Keratinocyte (primary cell): ENCODE measurements around the gene NHP2. TPM values are rescaled to one million over a fixed set of nuclear protein-coding genes. Genes with fewer than 3 reads are reported as not detected.

ENCODE experiments used
- DNase-seq: peaks from one replicate; pipeline ENCODE4 v3.0.0-alpha.2; 2011; ENCODE audit warnings: low read depth, missing footprints, low spot score
- FAIRE-seq: peaks from 2 replicates; lab custom pipeline; 2011; peaks lifted over from hg19 to GRCh38; lab: Jason Lieb, UNC
- H2AFZ ChIP-seq: 2 replicates; pipeline ENCODE4 v1.6.0; 2012; ENCODE audit warnings: low read length, control low read depth, inconsistent platforms; ENCODE audit not compliant: control insufficient read depth
- H3K27ac ChIP-seq: 2 replicates; pipeline ENCODE4 v1.5.1; 2011; ENCODE audit warnings: low read length; ENCODE audit not compliant: control insufficient read depth, insufficient read depth
- H3K27me3 ChIP-seq: 3 replicates; pipeline ENCODE4 v1.6.0; 2011; ENCODE audit warnings: low read length; ENCODE audit not compliant: control insufficient read depth, insufficient read depth; ENCODE audit errors: extremely low read depth
- H3K36me3 ChIP-seq, 2 experiments: 2 replicates in 1 of 2; 3 replicates in 1 of 2; pipeline ENCODE4 v1.5.1; 2011; ENCODE audit warnings: low read length in 2 of 2, mild to moderate bottlenecking in 1 of 2; ENCODE audit not compliant: control insufficient read depth in 2 of 2, insufficient read depth in 2 of 2; ENCODE audit errors: extremely low read depth in 1 of 2
- H3K4me1 ChIP-seq: 3 replicates; pipeline ENCODE4 v1.5.1; 2011; ENCODE audit warnings: low read length; ENCODE audit not compliant: control insufficient read depth, insufficient read depth; ENCODE audit errors: extremely low read depth
- H3K4me2 ChIP-seq: 3 replicates; pipeline ENCODE4 v1.6.0; 2011; ENCODE audit warnings: low read depth, low read length; ENCODE audit not compliant: control insufficient read depth, insufficient read depth; ENCODE audit errors: extremely low read depth
- H3K4me3 ChIP-seq, 3 experiments: fragments of 200-600 bp in 1 of 3; sonication (generic) in 1 of 3; 2 replicates in 2 of 3; 3 replicates in 1 of 3; pipeline ENCODE4 v1.5.1; 2011 to 2016; ENCODE audit warnings: low read length in 3 of 3, mild to moderate bottlenecking in 3 of 3, control low read depth in 2 of 3, inconsistent platforms in 1 of 3, low read depth in 1 of 3, mixed read lengths in 1 of 3, mixed run types in 1 of 3, moderate library complexity in 1 of 3; ENCODE audit not compliant: control insufficient read depth in 2 of 3, insufficient read depth in 2 of 3; ENCODE audit errors: extremely low read depth in 1 of 3
- H3K79me2 ChIP-seq: 2 replicates; pipeline ENCODE4 v1.6.0; 2012; ENCODE audit warnings: low read length; ENCODE audit not compliant: control insufficient read depth, insufficient read depth
- H3K9ac ChIP-seq: 3 replicates; pipeline ENCODE4 v1.6.0; 2011; ENCODE audit warnings: low read length; ENCODE audit not compliant: control insufficient read depth, insufficient read depth; ENCODE audit errors: extremely low read depth
- H3K9me1 ChIP-seq: 3 replicates; pipeline ENCODE4 v1.6.0; 2011; ENCODE audit warnings: low read length; ENCODE audit not compliant: control insufficient read depth, insufficient read depth; ENCODE audit errors: extremely low read depth
- H3K9me3 ChIP-seq: 2 replicates; pipeline ENCODE4 v1.5.1; 2012; ENCODE audit warnings: low read depth, low read length; ENCODE audit not compliant: control insufficient read depth
- H4K20me1 ChIP-seq: 3 replicates; pipeline ENCODE4 v1.6.0; 2011; ENCODE audit warnings: low read length; ENCODE audit not compliant: control insufficient read depth, insufficient read depth; ENCODE audit errors: extremely low read depth
- EZH2 ChIP-seq: IDR thresholded peaks from one replicate; pipeline ENCODE4 v1.6.1; 2012; ENCODE audit warnings: inconsistent platforms, mild to moderate bottlenecking, low read length, moderate library complexity
- dilution Hi-C: fragments of 300-500 bp; cut with MboI; formaldehyde crosslinking; loops from one replicate; pipeline ENCODE4 v1.7.0; 2020; ENCODE audit warnings: low sequenced_read_pairs; ENCODE audit not compliant: extremely low pct_ligation_motif_present
- polyA plus RNA-seq, 5 experiments: library from polyadenylated mRNA; depleted of rRNA in 3 of 5; stranded (reverse) in 3 of 5; stranded (forward) in 1 of 5; unstranded in 1 of 5; fragments of >200 nt; gene quantifications; 1 replicate in 1 of 5; 2 replicates in 3 of 5; 3 replicates in 1 of 5; pipeline versions ENCODE4 v1.2.1 to v1.2.3, GENCODE V29; 2011 to 2012; ENCODE audit warnings: missing spikeins in 2 of 5, low read depth in 1 of 5, low replicate concordance in 1 of 5
- TF ChIP-seq, protein P1 (sequence below), 3 experiments: IDR thresholded peaks in 1 of 3; conservative IDR thresholded peaks in 1 of 3; optimal IDR thresholded peaks in 1 of 3; 2 replicates in 2 of 3; 3 replicates in 1 of 3; pipeline versions ENCODE3 to v1.5.1; 2011; ENCODE audit warnings: low read length in 3 of 3, mild to moderate bottlenecking in 3 of 3, moderate library complexity in 2 of 3, control low read depth in 1 of 3, inconsistent platforms in 1 of 3; ENCODE audit not compliant: insufficient read depth in 2 of 3; ENCODE audit errors: extremely low read depth in 1 of 3

NHP2 gene
- polyA plus RNA-seq, 1 donor (not counting 4 experiments of a cell fraction or from before 2014, with no cell fraction given): 186 TPM

DNA sequence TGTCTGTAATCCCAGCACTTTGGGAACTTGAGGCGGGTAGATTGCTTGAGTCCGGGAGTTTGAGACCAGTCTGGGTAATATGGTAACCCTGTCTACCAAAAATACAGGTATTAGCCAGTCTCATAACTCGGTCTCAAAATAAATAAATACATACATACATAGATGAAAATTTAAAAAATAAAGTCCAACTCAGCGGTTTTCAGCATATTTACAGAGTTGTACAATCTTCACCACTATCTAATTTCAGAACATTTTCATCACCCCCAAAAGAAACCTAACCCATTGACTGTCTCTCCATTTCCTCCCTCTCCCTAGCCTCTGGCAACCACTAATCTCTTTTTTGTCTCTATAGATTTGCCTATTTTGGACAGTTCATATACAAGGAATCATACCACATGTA lies 12.1 kb downstream of the NHP2 start:
- dilution Hi-C loops: no loop called here
- Histone ChIP-seq H4K20me1 (peaks cover 8% of the 10 kb centered on the region), H3K36me3 (peaks cover 23 to 31% of the 10 kb centered on the region in 2 experiments), H3K27me3 (no peaks in the 10 kb centered on the region), H3K4me3 (no peak overlapping the region), H3K27ac (no peak overlapping the region), H3K4me1 (peaks cover 8% of the 10 kb centered on the region), H3K79me2 (no peaks in the 10 kb centered on the region), H3K9me1 (no peaks in the 10 kb centered on the region), H3K9ac (no peak overlapping the region), H2AFZ (no peak overlapping the region), H3K9me3 (no peaks in the 10 kb centered on the region), H3K4me2 (no peak overlapping the region)
- TF ChIP-seq, protein P1, sequence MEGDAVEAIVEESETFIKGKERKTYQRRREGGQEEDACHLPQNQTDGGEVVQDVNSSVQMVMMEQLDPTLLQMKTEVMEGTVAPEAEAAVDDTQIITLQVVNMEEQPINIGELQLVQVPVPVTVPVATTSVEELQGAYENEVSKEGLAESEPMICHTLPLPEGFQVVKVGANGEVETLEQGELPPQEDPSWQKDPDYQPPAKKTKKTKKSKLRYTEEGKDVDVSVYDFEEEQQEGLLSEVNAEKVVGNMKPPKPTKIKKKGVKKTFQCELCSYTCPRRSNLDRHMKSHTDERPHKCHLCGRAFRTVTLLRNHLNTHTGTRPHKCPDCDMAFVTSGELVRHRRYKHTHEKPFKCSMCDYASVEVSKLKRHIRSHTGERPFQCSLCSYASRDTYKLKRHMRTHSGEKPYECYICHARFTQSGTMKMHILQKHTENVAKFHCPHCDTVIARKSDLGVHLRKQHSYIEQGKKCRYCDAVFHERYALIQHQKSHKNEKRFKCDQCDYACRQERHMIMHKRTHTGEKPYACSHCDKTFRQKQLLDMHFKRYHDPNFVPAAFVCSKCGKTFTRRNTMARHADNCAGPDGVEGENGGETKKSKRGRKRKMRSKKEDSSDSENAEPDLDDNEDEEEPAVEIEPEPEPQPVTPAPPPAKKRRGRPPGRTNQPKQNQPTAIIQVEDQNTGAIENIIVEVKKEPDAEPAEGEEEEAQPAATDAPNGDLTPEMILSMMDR (optimal IDR thresholded peaks at IDR 0.05 in 1 of 3, IDR thresholded peaks at IDR 0.05 in 1 of 3, conservative IDR thresholded peaks at IDR 0.05 in 1 of 3; ENCODE audit: extremely low read depth in 1 of 3, insufficient read depth in 2 of 3, low read length in 3 of 3): no peak
- TF ChIP-seq EZH2: no peak
- no peak for FAIRE-seq
- DNase-seq: no peak

GRCh38 chr5:178137991-178138390 lies 15.7 kb downstream of the NHP2 start:
- Histone ChIP-seq H3K4me1 (no peaks in the 10 kb centered on the region), H3K9me3 (no peaks in the 10 kb centered on the region), H3K36me3 (peaks cover 14 to 16% of the 10 kb centered on the region in 2 experiments), H3K4me3 (no peak overlapping the region), H3K9ac (no peak overlapping the region), H3K4me2 (no peak overlapping the region), H2AFZ (no peak overlapping the region), H3K79me2 (peaks cover 1% of the 10 kb centered on the region), H4K20me1 (no peaks in the 10 kb centered on the region), H3K9me1 (no peaks in the 10 kb centered on the region), H3K27me3 (no peaks in the 10 kb centered on the region), H3K27ac (no peak overlapping the region)
- TF ChIP-seq, protein P1 (optimal IDR thresholded peaks at IDR 0.05 in 1 of 3, IDR thresholded peaks at IDR 0.05 in 1 of 3, conservative IDR thresholded peaks at IDR 0.05 in 1 of 3; ENCODE audit: extremely low read depth in 1 of 3, insufficient read depth in 2 of 3, low read length in 3 of 3): no peak
- TF ChIP-seq EZH2: no peak
- dilution Hi-C loops: no loop called here
- DNase-seq: no peak
- no peak for FAIRE-seq
